AG04449 (cell line): ENCODE data around the gene TES.
A peak's percentile ranks its signal among the peaks of the same experiment; 100 is the strongest.

ENCODE experiments used
- CTCF ChIA-PET: fragments of 350-600 bp; formaldehyde crosslinking; extraction: SDS; loops from one replicate; lab custom pipeline; 2021; ENCODE audit warnings: antibody characterized with exemption; lab: Yijun Ruan, JAX
- POLR2A ChIA-PET: fragments of 400-600, 350-600 bp; formaldehyde crosslinking; extraction: SDS; loops from one replicate; lab custom pipeline; 2020; ENCODE audit warnings: antibody characterized with exemption, inconsistent platforms; lab: Yijun Ruan, JAX
- DNase-seq: peaks from one replicate; pipeline ENCODE4 v3.0.0-alpha.2; 2010; ENCODE audit warnings: low read depth, low spot score
- H3K4me3 ChIP-seq: 2 replicates; pipeline ENCODE4 v1.5.1; 2011; ENCODE audit warnings: low read depth, mild to moderate bottlenecking, control low read depth, low read length
- TF ChIP-seq, protein P1 (sequence below): IDR thresholded peaks from one replicate; pipeline ENCODE4 v1.5.1; 2011; ENCODE audit warnings: mild to moderate bottlenecking, moderate library complexity, low read length, control low read depth, inconsistent platforms; ENCODE audit not compliant: insufficient read depth; ENCODE audit errors: missing control alignments

The TES gene

DNA sequence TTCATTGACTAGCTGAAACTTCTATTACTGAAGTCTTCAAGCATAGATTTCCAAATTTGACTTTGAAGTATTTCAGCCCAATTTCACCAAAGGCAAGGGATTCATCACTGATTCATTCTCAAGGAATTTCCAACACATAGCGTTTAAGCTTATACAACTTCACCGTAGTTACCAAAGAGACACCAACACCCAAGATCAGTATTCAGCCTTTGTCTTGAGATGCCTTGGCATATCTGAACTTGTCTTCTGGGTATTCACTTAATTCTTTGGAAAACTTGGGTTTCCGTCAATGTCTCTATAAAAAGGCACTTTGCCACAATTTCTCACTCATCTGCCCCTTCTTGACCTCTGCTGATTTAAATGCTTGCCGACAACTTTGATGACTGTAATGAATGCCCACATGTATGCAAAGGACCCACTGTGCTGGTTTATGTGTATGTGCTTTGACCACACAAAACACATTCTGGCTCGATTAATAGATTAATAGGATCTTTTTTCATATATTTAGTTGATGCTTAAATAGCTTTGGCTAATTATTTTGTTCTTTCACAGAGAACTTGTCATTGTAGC lies 49.6 kb downstream of the TES start:
- TF ChIP-seq, protein P1, sequence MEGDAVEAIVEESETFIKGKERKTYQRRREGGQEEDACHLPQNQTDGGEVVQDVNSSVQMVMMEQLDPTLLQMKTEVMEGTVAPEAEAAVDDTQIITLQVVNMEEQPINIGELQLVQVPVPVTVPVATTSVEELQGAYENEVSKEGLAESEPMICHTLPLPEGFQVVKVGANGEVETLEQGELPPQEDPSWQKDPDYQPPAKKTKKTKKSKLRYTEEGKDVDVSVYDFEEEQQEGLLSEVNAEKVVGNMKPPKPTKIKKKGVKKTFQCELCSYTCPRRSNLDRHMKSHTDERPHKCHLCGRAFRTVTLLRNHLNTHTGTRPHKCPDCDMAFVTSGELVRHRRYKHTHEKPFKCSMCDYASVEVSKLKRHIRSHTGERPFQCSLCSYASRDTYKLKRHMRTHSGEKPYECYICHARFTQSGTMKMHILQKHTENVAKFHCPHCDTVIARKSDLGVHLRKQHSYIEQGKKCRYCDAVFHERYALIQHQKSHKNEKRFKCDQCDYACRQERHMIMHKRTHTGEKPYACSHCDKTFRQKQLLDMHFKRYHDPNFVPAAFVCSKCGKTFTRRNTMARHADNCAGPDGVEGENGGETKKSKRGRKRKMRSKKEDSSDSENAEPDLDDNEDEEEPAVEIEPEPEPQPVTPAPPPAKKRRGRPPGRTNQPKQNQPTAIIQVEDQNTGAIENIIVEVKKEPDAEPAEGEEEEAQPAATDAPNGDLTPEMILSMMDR: no peak
- CTCF ChIA-PET: interaction anchor here (0.6 to 18.2 kb wide), 30 partner anchors 8 to 332 kb away, joined by 3 to 215 read pairs (median 6); partner anchors contain the start of genes CAV1 and CAV2
- H3K4me3 ChIP-seq: no peak overlapping the region
- POLR2A ChIA-PET: interaction anchor here (0.9 to 2.6 kb wide), 7 partner anchors 12 to 329 kb away, joined by 4 to 36 read pairs (median 6); partner anchors contain the start of genes CAV1 and CAV2
- DNase-seq: peak; percentile 63

DNA sequence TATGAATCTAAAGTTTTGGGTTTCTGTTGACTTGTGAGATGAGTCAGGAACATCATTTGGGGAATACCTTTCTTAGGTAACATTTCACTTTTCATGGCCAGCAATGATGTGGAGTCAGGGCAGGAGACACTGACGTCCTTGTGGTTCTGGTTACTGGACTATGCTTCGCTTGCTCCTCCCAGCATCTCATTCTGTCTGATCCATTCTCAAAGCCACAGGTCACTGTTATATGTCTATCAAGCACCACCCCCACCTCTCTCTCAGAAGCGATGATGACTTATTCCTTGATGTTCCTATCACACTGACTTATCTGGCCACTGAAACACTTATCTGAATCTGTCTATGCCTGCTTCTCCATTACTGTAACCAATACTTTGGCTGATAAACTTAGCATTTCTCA lies 51.6 kb downstream of the TES start:
- CTCF ChIA-PET: interaction anchor here (7.8 kb wide), 1 partner anchor 265 kb away, joined by 129 read pairs; the partner anchor contains the start of gene CAV1

DNA sequence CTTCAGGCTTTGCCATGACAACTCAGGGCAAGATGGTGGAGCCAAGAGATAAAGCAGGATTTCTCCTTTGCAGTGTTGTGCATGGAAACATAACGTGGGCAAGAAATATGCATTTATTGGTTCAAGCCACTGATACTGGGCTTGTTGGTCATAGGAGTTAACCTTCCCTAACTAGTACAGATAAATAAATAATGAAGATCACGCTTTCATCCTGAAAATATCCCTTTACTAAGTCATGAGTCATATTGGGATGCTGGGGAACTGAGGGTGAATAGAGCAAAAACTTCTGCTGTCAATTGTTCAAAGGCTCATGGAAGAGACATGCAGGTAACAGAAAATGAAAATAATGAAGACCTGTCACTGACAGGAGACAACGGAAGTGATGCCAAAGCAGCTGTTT lies 55.5 kb downstream of the TES start:
- CTCF ChIA-PET: interaction anchor here (1.4 to 2.0 kb wide), 3 partner anchors 9 to 260 kb away, joined by 3 to 10 read pairs (median 4); no protein-coding TSS in a partner anchor

More for the DNA sequence above, 51.6 kb downstream of the TES start:
- no peak for DNase-seq
- TF ChIP-seq, protein P1: no peak
- POLR2A ChIA-PET: no interaction called here
- no peak overlapping the region for H3K4me3 ChIP-seq

DNA sequence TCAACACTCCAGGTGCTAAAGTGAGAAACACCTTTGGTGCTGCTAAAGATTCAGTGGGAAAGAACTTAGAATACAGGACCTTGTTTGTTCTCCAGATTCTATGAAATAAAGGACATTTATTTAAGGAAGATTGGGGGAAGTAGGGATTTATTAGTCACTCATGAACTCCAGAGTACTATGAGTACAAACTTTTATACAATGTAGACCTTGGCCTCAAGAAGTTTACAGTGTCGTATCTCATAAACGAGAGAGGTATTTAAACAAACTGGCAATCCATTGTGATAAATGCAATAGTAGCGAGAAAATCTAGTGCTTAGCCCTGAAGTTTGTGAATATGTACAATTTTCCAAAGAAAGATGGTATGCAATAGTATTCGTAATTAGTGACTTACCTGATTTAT lies 59.1 kb downstream of the TES start:
- CTCF ChIA-PET: no interaction called here
- POLR2A ChIA-PET: no interaction called here
- TF ChIP-seq, protein P1: no peak
- DNase-seq: no peak
- no peak overlapping the region for H3K4me3 ChIP-seq

More for the DNA sequence above, 55.5 kb downstream of the TES start:
- POLR2A ChIA-PET: no interaction called here
- TF ChIP-seq, protein P1: no peak
- H3K4me3 ChIP-seq: no peak overlapping the region
- no peak for DNase-seq

DNA sequence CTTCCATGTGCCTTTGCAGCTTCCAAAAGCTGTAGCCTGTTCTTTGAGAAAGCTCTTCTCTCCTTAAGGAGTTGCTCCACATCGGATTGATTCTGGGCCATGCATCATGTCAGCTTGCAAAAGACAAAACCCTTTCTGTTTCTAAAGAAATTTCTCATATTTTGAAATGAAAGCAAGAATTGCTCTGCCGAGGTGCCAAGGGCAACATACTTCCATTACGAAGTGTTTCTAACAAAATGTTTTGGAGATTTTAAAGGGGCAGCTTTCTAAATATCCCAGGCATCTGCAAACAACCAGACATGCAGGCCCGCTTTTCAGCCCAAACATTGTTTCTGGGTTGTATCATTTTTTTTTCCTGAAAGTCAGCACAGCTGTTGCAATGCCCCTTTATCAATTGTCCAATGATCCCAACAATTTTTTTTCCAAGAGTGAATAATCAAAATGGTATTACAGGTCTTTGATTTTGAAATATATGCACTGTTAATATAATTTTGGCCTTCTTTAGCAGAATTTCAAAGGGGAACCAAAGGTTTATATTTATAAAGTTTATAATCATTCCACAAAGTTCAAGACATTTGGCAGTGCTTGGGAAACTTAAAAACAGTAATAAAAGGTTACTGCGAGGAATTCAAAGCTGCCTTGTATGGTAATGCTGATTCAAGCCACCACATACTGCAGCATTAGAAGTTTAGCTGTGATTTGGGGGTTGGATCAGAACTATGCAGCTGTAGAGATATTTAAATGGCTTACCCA lies 61.0 kb downstream of the TES start:
- peak; percentile 26 for DNase-seq
- no peak overlapping the region for H3K4me3 ChIP-seq
- TF ChIP-seq, protein P1: no peak
- ChIA-PET CTCF (interaction anchor here (1.1 to 3.6 kb wide), 6 partner anchors 13 to 321 kb away, joined by 4 to 14 read pairs (median 5); no protein-coding TSS in a partner anchor), POLR2A (interaction anchor here (0.6 to 2.2 kb wide), 8 partner anchors 11 to 311 kb away, joined by 3 to 16 read pairs (median 3); no protein-coding TSS in a partner anchor)
